Testis (tissue), 5 donors: Measurements from ENCODE around the gene HEXIM1. TPM values are rescaled to one million over a fixed set of nuclear protein-coding genes. Genes with fewer than 3 reads are reported as not detected.
A peak's percentile ranks its signal among the peaks of the same experiment; 100 is the strongest.

Experiments
- DNase-seq: peaks from one replicate; pipeline ENCODE4 v3.0.0-alpha.2; 2019
- H3K27ac ChIP-seq, 2 donors: fragments of 200-600 bp; sonication (generic); one replicate each; pipeline ENCODE4 v1.5.1; 2019
- H3K27me3 ChIP-seq: fragments of 200-600 bp; sonication (generic); one replicate; pipeline ENCODE4 v1.5.1; 2019
- H3K36me3 ChIP-seq: fragments of 200-600 bp; sonication (generic); one replicate; pipeline ENCODE4 v1.5.1; 2017; ENCODE audit warnings: low read depth; ENCODE audit errors: missing control alignments
- H3K4me1 ChIP-seq: fragments of 200-600 bp; sonication (generic); one replicate; pipeline ENCODE4 v1.5.1; 2019
- H3K4me3 ChIP-seq, 2 donors: fragments of 200-600 bp; sonication (generic); one replicate each; pipeline ENCODE4 v1.5.1; 2017 to 2019
- H3K9me3 ChIP-seq: fragments of 200-600 bp; sonication (generic); one replicate; pipeline ENCODE4 v1.5.1; 2017
- CTCF ChIP-seq, 3 experiments: fragments of 450-650 bp in 2 of 3; fragments of 200-600 bp in 1 of 3; sonication (generic) in 1 of 3; IDR thresholded peaks; one replicate each; pipeline ENCODE4 v1.5.1; 2016 to 2019; ENCODE audit warnings: antibody characterized with exemption in 3 of 3, mild to moderate bottlenecking in 2 of 3, moderate library complexity in 1 of 3
- POLR2A ChIP-seq: fragments of 450-650 bp; IDR thresholded peaks from one replicate; pipeline ENCODE4 v1.6.1; 2017; ENCODE audit warnings: antibody characterized with exemption, mild to moderate bottlenecking, moderate library complexity
- WGBS, 2 donors: methylation state at CpG; one replicate each; pipeline ENCODE4 v1.1.5; 2018; 5-methylcytosine and 5-hydroxymethylcytosine counted together
- intact Hi-C: fragments of 100-400 bp; cut with DNase I; formaldehyde crosslinking; loops from one replicate; pipeline ENCODE4 v1.15.1; 2023; ENCODE audit warnings: low total_unique reads
- long read RNA-seq, 2 donors: transcript quantifications; one replicate each; lab custom pipeline, GENCODE V29; 2026
- polyA plus RNA-seq: library from polyadenylated mRNA; stranded (reverse); fragments of 350-450 nt; fragmentation: Illumina TruSeq; extraction: RNeasy Lipid Tissue Mini Kit (QIAGEN cat#74804); gene quantifications from one replicate; pipeline ENCODE4 v1.2.3, GENCODE V29; 2014; ENCODE audit warnings: low read depth, low replicate concordance; ENCODE audit not compliant: insufficient read depth
- total RNA-seq, 2 donors: library from RNA; depleted of rRNA; stranded (reverse); fragments of >200 nt; gene quantifications; one replicate each; pipeline ENCODE4 v1.2.3, GENCODE V29; 2016

Gene HEXIM1
- total RNA-seq = 10 to 100 TPM; 51.8 to 68.8 TPM
- 38.8 TPM for polyA plus RNA-seq
- long read RNA-seq, donor 1, transcript HEXIM1-201 (1 exons, 3,600 nt) = major isoform, 60 of 60 reads
- long read RNA-seq, donor 1, partial matches to known transcripts = 0 of 60 reads
- long read RNA-seq, donor 1, other reads (novel, unspliced or antisense) = 0 of 60 reads
- long read RNA-seq, donor 2, transcript HEXIM1-201 (1 exons, 3,600 nt) = major isoform, 31 of 31 reads
- long read RNA-seq, donor 2, partial matches to known transcripts = 0 of 31 reads
- long read RNA-seq, donor 2, other reads (novel, unspliced or antisense) = 0 of 31 reads

- H3K9me3 ChIP-seq = no peaks in the 10 kb centered on the region
- no peaks in the 10 kb centered on the region for H3K27me3 ChIP-seq
- peaks cover 29% of the 10 kb centered on the region for H3K4me1 ChIP-seq
- H3K36me3 ChIP-seq = no peaks in the 10 kb centered on the region
- WGBS, 2 donors = 0% methylated on average over 27 to 58 of the region's 58 CpGs
- peak; percentile 100 for DNase-seq
- intact Hi-C loops = no loop called here
- H3K27ac ChIP-seq = peak within 1 kb of the TSS; percentile 98 to 99
- no peak for TF ChIP-seq CTCF (IDR thresholded peaks at IDR 0.05)
- peak; percentile 99 for TF ChIP-seq POLR2A
- peak within 1 kb of the TSS; percentile 70 to 91 for H3K4me3 ChIP-seq
Observed at GRCh38 chr17:45148183-45149036, at the start of gene HEXIM1. Gene HEXIM1, plus strand, starts transcription at chr17:45148475. Its CDS starts 716 bp downstream, at chr17:45149191.

- DNase-seq = peak; percentile 93
- peak overlapping the region in 1 of 2 donors; percentile 68 for H3K27ac ChIP-seq
- H3K9me3 ChIP-seq = no peaks in the 10 kb centered on the region
- peaks cover 25% of the 10 kb centered on the region for H3K4me1 ChIP-seq
- intact Hi-C loops = no loop called here
- no peaks in the 10 kb centered on the region for H3K27me3 ChIP-seq
- H3K36me3 ChIP-seq = no peaks in the 10 kb centered on the region
- H3K4me3 ChIP-seq = no peak overlapping the region
- TF ChIP-seq CTCF (IDR thresholded peaks at IDR 0.05) (peak; percentile 77 to 82 (median 79)), POLR2A (no peak)
- 57 to 64% methylated on average over 7 to 9 of the region's 9 CpGs for WGBS, 2 donors
Observed at GRCh38 chr17:45098869-45099616, 49.2 kb upstream of the HEXIM1 start.

GRCh38 chr17:45101546-45101882 lies 46.8 kb upstream of the HEXIM1 start:
- intact Hi-C loops = no loop called here
- DNase-seq = no peak
- WGBS, 2 donors = 39 to 47% methylated on average over 9 of the region's 9 CpGs

More at GRCh38 chr17:45101546-45101882, 46.8 kb upstream of the HEXIM1 start:
- Histone ChIP-seq H3K9me3 (no peaks in the 10 kb centered on the region), H3K27ac (peak overlapping the region; percentile 21 to 77), H3K4me3 (no peak overlapping the region), H3K36me3 (no peaks in the 10 kb centered on the region), H3K27me3 (no peaks in the 10 kb centered on the region), H3K4me1 (peaks cover 25% of the 10 kb centered on the region)
- TF ChIP-seq CTCF (IDR thresholded peaks at IDR 0.05) = no peak
- TF ChIP-seq POLR2A = no peak
